GM21717 (cell line): ENCODE data around the gene S100A12.

Experiments used
- ATAC-seq: cut with Tn5 transposase; IDR thresholded peaks from one replicate; pipeline ENCODE4 v1.9.1; 2021; ENCODE audit warnings: mild to moderate bottlenecking, moderate library complexity; ENCODE audit not compliant: unreplicated experiment

The S100A12 gene

DNA sequence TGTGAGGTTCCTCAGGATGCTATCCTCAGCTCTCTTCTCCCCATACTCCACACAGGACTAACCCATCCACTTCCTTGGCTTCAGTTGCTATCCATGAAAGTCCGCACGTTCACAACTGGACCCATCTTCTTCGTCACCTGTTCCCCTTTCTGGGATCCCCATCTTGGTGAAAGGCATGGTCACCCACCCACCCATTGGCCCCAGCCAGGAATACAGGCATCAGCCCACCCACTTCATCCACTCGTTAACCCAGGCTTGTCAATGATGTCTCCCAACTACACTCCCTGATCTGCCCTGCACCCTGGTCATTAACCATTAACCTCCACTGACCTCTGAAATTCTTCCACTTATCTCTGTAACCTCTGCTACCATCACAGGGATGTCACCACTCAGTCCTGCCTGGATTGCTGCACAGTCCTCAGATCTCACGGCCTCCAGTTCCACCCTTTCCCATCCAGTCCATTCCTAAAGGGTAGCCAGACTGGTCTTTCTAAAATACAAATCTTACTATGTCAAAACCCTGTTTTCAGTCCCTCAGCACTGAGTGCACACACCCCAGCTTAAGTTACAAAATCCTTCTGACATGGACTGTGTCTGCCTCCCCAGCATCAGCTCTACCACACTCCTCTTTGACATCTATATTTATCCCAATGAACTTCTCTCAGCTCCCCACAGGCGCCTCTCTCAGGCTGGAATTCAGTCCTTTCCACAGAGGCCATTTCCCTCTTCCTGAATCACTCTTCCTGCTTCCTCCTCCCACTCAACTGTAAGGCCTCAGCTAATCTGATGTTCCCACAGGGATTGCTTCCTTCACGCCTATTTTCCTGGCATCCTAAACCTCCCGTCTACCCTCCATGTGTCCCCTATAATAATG is 37.2 kb downstream of the S100A12 start:
- ATAC-seq = no peak

DNA sequence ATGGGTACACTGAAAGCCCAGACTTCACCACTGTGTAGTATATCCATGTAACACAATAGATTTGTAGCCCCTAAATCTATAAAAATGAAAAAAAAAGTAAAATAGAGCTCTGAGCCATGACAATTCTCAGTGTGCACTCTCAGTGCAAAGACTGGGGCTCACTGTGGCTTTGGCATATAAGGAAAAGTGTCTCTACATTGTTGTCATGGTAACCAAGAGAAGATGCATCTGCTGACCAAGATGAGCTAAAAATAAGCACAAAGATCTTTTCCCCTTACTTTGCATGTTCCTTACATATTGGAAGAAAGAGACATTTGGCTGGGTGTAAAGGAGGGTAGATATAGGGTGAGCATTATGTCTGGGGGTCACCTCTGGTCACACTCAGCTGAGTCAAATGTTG is 38.8 kb downstream of the S100A12 start:
- ATAC-seq = no peak

- ATAC-seq = no peak
These were observed 41.5 kb downstream of the S100A12 start for GRCh38 chr1:153333902-153334301.

- ATAC-seq = no peak
These were observed 50.5 kb downstream of the S100A12 start for GRCh38 chr1:153324912-153325311.
